Activated naive CD4-positive, alpha-beta T cell (primary cell): ENCODE results near the gene TAF1D.
"Not testable (repeated sequence)": the region's sequence is repeated elsewhere in the genome, so short reads cannot be mapped to it uniquely, and the experiment has no call there.

Experiments
- DNase-seq, 4 experiments: peaks; one replicate each; lab custom pipeline; 2025; lab: John Stamatoyannopoulos, UW

Gene TAF1D, protein sequence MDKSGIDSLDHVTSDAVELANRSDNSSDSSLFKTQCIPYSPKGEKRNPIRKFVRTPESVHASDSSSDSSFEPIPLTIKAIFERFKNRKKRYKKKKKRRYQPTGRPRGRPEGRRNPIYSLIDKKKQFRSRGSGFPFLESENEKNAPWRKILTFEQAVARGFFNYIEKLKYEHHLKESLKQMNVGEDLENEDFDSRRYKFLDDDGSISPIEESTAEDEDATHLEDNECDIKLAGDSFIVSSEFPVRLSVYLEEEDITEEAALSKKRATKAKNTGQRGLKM

DNA sequence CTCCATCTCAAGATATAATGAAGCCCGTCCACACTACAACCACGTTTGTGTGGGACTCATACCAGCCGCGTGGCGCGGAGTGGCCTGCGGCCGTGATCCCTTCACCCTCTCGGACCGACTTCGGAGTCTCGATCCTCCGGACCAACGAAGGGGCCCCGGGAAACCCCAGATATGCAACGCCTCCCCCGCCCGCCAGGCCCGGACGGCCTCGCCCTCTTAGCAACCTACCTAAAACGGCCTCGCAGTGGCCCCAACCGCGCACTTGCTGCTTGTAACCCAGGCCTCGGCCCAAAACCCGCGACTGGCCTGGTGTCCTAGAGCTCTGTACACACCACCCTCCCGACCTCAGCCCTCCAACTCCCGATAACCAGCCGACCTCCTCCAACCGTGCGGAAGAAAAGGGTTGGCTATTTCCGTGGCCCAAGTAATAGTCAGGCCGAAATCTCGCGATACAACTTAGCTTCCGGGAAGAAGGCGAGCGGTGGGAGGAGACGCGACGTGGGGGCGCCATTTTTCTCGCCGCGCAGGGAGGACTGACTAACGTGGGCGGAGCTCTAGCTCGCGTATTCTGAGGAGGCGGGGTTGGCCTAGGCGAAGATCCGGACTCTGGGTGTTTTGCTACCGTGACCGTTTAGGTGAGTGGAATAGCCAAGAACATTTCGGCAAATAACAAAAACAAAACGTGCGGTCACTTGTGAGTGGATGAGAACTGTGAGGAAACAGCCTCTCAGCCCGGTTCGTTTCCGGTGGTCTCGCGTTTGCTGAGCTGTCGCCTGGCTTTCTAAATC is at the start of gene TAF1D, which contains the start of gene C11orf54:
TAF1D (minus strand) TSS at position 402 of the 788 bp plus-strand sequence. CDS start 2,191 bp downstream, outside the sequence.
C11orf54 (plus strand) TSS at position 579 of the 788 bp plus-strand sequence. CDS start 5,722 bp downstream, outside the sequence.
- DNase-seq = peak; percentile 81 to 91 (median 89)

DNA sequence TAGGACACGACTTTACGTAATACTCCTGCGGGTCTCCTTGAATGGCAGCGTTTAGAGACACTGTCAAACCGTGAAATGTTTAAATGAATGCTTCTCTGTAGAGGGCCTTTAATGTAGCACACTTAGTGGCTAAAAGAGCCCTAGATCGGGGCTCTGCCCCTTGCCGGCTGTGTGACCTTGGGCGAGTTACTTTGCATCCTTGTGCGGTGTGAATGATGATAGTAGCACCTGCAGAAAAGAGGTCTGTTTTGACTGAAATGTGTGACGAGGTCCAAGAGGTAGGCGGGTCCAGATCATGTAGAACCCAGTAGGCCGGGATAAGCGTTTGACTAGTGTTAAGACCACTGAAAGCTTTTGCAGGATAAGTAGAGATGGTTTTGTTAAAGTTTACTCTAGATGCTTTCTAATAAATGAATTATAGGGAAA is 43.7 kb upstream of the TAF1D start:
- no peak for DNase-seq

DNA sequence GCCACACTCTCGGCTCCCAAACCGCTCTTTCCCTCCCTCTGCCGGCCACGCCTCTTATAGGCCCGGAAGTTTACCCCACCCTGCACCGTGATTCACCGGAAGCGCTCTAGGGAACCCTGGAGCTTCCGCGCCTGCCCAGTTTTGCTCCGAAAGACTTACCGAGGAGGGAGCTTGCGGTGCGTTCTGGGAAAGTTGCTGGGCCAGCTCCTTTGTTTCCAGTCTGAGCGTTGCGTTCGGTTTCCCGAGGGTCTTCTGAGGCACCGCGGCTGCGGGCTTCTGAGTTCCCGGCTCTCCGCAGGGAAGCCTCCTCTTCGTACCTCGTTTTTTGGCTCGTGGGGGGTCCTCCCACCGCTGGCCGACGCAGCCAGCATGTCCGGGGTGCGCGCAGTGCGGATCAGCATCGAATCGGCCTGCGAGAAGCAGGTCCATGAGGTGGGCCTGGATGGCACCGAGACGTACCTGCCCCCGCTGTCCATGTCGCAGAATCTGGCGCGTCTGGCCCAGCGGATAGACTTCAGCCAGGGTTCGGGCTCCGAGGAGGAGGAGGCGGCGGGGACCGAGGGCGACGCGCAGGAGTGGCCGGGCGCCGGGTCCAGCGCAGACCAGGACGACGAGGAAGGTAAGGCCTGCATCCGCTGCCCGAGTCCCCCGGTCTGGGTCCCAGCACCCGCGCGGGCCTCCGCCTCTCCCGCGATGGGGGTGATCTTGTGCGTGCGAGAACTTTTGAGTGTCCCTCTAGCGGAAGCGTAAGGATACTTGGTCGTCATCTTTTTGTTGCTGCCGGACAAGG is 43.0 kb upstream of the TAF1D start, which contains the start of gene MED17:
MED17 (plus strand) TSS at position 138 of the 790 bp plus-strand sequence; CDS start at position 370, 232 bp downstream.
- DNase-seq = peak; percentile 69 to 79 (median 76)

DNA sequence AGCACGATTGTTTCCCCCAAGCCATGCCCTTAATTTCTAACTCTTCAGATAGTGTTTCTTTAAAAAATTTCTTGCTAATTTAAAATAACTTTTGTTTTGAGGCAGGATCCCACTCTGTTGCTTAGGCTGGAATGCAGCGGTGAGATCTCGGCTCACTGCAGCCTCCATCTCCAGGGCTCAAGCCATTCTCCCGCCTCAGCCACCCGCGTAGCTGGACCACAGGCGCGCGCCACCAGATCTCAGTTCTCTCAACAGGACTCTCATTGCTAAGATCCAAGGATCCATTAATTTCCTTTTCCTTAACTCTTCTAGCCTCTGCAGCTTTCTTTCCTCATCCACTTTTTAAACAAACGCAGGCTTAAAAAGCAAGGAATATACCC is 42.5 kb upstream of the TAF1D start:
- no peak for DNase-seq

DNA sequence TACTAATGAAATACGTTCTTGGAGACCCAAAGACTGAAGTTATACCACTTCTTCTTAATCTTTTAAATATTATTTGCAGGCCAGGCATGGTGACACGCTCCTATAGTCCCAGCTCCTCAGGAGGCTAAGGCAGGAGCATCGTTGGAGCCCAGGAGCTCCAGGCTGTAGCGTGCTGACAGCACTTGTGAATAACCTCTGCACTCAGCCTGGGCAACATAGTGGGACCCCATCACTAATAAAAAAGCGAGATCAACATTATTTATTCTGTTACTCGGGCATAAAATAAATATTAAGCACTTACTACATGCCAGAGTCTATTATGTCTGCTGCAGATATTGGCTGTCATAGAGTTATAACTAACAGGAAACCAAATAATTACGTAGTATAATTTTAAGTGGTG is 42.1 kb upstream of the TAF1D start:
- DNase-seq = no peak

DNA sequence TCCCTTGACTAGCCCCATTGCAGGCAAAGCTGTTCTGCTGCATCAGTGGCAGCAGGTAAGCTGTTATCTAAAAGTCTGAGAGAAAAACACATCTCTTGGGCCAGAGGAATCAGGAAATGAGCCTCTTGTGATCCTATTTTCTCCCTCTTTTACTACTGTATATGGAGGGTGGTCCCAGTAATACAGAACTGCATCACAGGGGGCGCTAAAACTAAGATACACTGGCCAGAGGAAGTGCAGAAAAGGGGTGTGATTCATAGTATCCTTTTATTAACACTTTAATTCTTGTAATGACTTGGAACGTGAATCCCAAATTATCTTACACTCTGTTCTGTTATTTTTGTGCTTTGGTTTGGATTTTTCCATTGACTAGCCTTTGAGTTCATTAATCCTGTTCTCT is 34.0 kb upstream of the TAF1D start:
- DNase-seq = no peak

DNA sequence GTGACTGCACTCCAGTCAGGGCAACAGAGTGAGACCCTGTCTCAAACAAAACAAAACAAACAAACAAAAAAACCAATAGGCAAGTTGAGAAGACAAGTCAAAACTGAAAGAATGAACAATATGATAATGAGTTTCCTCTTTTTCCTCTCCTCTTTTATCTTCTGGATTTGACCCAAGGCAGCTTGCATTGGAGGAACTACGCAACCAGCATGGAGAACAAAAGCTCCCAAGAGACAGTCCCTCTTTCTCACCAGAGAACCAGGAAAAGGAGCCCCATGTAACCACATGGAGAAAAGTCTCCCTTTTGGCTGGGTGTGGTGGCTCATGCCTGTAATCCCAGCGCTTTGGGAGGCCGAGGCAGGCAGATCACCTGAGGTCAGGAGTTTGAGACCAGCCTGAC is 33.3 kb upstream of the TAF1D start:
- DNase-seq = not testable (repeated sequence)

DNA sequence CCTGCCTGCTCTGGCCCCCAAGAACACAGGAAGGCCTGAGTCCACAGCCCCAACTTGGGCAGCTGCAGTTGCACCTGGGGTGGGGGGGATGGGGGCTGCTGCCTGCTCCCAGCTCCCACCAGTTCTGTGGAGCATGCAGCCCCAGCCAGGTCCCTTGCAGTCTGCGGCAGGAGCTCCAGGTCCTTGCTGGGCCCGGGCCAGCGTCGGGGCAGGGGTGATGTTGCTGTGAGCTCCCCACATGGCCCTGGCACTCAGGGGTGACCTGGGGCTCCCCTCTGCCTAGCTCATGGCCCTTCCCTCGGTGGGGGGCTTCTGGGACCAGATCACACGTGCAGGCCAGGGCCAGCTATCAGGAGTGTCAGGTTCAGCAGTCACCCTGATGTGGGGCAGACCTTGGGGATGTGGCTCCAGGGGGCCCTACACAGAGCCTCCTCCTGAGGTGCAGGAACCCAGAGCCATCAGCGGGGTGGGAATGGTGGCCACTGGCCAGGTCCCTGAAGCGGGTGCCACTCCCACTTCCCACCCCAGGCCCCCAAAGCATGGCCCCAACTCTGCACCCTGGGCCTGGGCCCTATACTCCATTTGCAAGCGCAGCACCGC is 32.4 kb upstream of the TAF1D start:
- no peak for DNase-seq

DNA sequence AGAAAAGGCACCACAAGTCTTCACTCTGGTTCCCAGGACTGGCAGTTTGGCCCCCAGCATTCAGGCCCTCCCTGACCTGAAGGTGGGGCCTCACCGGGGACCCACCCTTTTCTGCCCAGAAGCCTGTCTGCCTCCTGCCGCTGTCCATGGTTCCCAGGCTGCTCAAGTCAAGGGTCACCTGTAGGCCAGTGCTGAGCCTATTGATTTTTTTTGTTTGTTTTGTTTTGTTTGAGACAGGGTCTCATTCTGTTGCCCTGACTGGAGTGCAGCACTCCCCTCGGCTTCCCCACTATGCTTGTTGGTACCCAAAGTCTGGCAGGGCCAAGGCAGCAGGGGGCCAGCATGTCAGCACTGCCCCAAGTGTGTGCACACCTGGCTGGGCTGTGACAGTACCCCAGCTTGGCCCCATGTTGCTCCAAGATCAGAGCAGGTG is 31.8 kb upstream of the TAF1D start:
- no peak for DNase-seq

DNA sequence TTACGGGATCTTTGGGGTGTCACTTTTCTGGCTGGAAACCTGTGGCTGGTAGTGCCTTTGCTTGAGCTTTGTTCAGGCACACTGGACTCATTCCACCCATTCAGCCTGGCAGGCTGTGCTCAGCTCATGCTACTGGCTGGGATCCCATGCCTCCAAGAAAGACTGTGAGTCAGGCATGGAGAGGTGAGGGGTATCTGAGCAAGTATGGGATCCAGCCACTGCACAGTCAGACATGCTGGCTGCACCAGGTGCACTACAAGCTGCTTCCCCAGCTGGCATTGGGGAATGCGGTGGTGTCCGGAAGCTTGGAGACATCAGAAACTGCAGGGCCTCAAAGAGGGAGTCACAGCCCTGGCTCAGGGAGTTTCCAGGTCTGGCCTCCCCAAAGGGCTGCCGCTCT is 30.8 kb upstream of the TAF1D start:
- no peak for DNase-seq

DNA sequence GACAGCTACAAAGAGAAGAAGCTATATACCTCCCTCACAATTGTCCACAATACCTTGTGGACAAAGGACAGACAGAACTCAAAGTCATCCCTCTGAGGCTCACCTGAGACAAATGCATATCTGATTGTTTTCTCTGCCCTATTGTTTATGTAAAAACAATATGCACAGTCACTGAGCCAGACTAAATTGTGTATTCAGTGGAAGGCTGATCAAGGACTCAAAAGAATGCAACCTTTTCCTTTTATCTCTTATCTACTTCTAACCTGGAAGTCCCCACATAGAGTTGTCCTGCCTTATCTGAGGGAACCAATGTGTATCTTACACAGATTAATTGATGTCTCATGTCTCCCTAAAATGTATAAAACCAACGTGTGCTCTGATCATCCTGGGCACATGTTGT is 28.9 kb upstream of the TAF1D start:
- no peak for DNase-seq

DNA sequence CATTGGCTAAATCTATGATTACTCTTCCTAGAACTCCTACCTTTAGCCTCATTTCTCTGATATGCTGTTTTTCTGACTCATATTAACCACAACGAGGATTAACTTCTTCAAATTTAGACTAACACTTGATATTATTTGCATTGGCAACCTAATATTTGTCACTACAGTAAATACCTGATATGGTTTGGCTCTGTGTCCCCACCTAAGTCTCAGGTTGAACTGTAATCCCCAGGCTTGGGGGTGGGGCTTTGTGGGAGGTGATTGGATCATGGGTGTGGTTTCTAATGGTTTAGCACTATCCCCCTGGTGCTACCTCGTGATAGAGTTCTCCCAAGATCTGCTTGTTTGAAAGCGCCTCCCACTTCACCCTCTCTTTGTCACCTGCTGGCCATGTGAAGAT is 25.7 kb upstream of the TAF1D start:
- DNase-seq = no peak

DNA sequence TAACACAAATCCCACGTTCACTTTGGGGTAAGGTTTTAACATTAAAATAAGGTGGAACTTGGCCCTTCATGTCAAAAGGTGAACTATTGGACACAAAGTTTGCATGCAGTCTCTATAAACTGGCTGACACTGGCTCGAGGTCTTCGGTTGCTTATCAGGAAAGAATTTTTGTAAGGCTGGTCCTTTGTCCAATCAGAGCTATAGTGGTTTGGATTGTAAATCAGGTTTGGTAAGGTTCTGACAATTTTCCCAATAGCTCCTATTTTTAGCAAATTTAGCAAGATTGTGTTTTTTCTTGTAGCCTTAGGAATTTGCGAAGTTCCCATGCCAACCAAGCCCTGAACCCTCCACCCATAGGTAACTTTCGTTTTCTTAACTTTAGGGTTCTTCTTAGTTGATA is 25.2 kb upstream of the TAF1D start:
- no peak for DNase-seq

DNA sequence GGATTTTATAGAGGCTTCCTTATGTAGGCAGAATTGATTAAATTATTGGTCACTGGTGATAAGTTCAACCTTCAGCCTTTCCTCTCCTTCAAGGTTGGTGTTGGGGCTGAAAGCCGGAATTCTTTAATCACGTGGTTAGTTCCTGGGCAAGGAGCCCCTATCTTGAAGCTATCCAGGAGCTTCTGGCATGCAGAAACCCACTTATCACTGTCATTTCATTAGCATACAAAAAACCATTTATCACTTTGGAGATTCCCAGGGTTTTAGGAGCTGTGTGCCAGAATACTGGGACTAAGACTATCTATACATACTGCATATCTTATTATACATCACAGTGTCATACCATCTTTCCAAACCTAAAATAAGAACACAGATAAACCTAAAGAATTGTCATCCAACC is 24.3 kb upstream of the TAF1D start:
- no peak for DNase-seq

DNA sequence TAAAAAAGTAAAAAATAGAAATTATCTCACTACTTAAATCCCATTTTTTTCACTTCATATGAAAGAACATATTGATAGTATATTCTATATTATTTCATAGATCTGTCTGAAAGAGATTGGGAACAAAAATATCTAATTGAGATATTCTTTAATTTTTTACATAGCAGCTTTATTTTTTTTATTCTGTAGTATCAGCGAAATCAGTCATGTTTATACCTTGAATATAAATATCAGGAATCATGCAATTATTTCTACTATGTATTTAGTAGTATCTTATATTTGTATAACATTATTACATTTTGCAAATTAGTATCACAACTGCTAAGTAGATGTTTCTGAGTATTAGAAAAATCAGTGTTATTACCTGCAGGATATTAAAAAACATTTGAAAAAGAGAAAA is 20.6 kb upstream of the TAF1D start:
- no peak for DNase-seq

DNA sequence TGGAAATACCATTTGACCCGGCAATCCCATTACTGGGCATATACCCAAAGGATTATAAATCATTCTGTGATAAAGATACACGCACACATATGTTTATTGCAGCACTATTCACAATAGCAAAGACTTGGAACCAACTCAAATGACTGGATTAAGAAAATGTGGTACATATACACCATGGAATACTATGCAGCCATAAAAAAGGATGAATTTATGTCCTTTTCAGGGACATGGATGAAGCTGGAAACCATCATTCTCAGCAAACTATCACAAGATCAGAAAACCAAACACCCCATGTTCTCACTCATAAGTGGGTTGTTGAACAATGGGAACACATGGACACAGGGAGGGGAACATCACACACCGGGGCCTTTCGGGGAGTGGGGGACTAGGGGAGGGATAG is 17.8 kb upstream of the TAF1D start:
- DNase-seq = not testable (repeated sequence)

DNA sequence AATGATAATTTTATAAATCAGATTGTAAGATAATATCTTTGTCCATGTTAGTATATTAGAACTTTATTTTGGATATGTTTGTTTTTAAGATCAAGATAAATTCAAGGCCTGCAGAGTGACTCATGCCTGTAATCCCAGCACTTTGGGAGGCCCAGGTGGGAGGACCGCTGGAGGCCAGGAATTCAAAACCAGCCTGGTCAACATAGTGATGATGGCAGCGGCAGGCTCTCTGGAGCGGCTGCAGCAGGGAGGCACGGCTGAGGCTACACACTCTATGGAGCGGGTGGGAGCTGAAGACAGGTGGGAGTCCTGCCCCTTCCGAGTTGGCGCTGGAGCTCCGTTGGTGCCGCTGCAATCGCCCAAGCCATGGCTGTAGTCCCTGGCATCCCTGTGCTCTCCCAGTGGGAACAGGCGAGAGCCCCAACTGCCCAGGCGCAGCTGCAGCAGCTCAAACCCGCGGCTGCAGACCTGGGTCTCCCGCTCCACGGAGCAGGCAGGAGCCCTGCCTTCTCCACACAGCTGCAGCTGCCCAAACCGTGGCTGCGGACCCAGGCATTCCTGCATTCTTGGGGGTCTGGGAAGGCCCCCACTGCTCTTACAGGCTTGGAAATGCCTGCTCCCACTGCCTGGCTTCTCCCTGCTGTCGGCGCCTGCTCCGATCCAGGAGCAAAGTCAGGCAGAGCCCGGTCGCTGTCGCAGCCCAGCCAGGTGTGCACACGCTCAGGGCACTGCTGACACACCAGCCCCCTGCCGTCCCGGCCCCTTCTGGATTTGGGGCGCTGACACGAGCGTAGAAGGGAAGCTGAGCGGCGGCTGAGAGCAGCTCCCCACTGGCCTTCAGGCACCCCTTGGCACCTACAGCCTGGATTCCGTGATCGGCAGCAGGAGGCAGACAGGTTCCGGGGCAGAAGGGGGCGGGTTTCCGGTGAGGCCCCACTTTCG is 16.9 kb upstream of the TAF1D start:
- DNase-seq = no peak

DNA sequence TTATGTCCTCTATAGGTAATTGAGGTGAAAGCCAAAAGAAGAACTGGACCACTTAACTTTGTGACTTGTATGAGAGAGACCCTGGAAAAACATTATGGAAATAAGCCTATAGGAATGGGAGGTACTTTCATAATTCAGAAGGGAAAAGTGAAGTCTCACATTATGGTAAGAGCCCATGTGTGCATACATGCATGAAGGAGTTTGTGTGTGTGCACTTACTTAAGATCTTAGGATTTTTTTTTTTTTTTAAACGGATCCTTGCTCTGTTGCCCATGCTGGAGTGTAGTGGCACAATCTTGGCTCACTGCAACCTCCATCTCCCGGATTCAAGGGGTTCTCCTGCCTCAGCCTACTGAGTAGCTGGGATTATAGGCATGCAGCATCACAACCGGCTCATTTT is 16.0 kb upstream of the TAF1D start:
- no peak for DNase-seq

DNA sequence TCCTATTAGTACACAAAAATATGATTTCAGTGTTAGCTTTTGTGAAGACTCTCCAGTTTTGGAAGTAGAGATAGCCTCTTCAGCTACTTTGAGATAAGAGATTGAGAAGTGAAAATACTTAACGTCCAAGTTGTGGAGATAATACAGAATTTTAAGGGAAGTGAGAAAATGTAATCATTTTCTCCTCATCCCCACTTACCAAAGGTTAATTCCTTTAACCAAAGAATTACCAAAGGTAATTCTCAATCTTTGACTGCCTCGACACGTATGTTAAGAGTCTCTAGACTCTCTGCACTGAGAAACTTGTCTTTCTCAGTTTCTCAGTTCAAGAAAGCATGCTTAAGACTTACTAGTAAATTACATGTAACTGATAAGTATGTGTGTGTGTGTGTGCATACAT is 15.5 kb upstream of the TAF1D start:
- no peak for DNase-seq

DNA sequence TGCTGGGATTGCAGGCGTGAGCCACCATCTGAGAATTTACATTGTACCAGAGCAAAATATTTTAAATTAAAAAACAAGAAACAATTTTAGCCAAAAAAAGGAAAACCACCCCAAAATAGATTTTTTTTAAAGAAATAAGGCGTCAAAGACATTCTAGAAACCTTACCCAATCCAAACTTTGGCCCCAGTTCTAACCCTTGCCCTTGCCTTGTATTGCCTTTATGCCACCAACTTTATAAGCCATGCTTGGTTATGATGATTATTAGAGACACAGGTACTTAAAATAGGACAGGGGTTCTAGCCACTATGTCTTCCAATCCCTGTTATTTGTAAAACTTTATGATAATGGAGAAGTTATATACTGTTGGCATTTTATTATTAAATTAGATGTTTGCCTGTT is 11.9 kb upstream of the TAF1D start:
- no peak for DNase-seq

DNA sequence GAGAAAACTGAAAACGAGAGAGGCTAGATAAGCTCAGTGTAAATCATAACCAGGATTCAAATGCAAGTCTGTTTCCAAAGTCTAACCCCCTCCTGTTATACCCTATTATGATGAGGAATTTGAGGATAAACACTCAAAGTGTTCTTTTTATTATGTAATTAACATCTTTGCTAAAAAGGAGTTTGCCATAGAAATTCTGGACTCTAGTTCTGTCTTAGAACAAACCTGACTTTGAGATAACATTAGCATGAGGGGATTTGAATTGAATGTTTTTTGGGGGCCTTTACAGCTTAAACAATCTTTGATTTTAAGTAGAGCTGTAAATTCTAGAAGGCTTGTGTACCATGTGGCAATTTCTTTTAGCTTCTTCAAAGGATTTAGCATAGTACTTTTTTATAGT is 9.7 kb upstream of the TAF1D start:
- DNase-seq = no peak
